Measurements from ENCODE around the gene SAA4. TPM values are rescaled to one million over a fixed set of nuclear protein-coding genes. Genes with fewer than 3 reads are reported as not detected.
"Not testable (repeated sequence)": the region's sequence is repeated elsewhere in the genome, so short reads cannot be mapped to it uniquely, and the experiment has no call there.

SAA4 gene
- total RNA-seq, 1 experiment from 2014 or later: 7.2 TPM

GRCh38 chr11:18191376-18191775 lies 45.2 kb downstream of the SAA4 start:
- no peak for TF ChIP-seq CTCF (IDR thresholded peaks at IDR 0.05; ENCODE audit: unreplicated experiment)
- Mint-ChIP-seq H3K27me3 (ENCODE audit: unreplicated experiment) (peaks cover 63% of the 10 kb centered on the region), H3K4me3 (ENCODE audit: low read depth, unreplicated experiment) (no peak overlapping the region), H3K4me1 (ENCODE audit: low read depth, unreplicated experiment) (no peaks in the 10 kb centered on the region), H3K36me3 (ENCODE audit: insufficient read depth, unreplicated experiment) (no peaks in the 10 kb centered on the region), H3K27ac (ENCODE audit: unreplicated experiment) (no peak overlapping the region), H3K9me3 (ENCODE audit: low read depth, unreplicated experiment) (no peaks in the 10 kb centered on the region)
- intact Hi-C loops (cut with micrococcal nuclease; ENCODE audit: unreplicated experiment): no loop called here
- no peak for DNase-seq
- CTCF ChIA-PET: no interaction called here
- BruUV-seq (replicated peaks): no TSS peak

GRCh38 chr11:18189476-18190245 lies 46.9 kb downstream of the SAA4 start:
- BruUV-seq (replicated peaks); H3K9me3 Mint-ChIP-seq (ENCODE audit: low read depth, unreplicated experiment); H3K4me3 Mint-ChIP-seq (ENCODE audit: low read depth, unreplicated experiment); intact Hi-C loops (cut with micrococcal nuclease; ENCODE audit: unreplicated experiment); H3K27ac Mint-ChIP-seq (ENCODE audit: unreplicated experiment); H3K36me3 Mint-ChIP-seq (ENCODE audit: insufficient read depth, unreplicated experiment); CTCF ChIA-PET; H3K4me1 Mint-ChIP-seq (ENCODE audit: low read depth, unreplicated experiment); DNase-seq: not testable (repeated sequence)
- peaks cover 62% of the 10 kb centered on the region for H3K27me3 Mint-ChIP-seq (ENCODE audit: unreplicated experiment)

- intact Hi-C loops (cut with micrococcal nuclease; ENCODE audit: unreplicated experiment): no loop called here
- Mint-ChIP-seq H3K27me3 (ENCODE audit: unreplicated experiment) (peaks cover 57% of the 10 kb centered on the region), H3K36me3 (ENCODE audit: insufficient read depth, unreplicated experiment) (no peaks in the 10 kb centered on the region), H3K4me3 (ENCODE audit: low read depth, unreplicated experiment) (no peak overlapping the region), H3K27ac (ENCODE audit: unreplicated experiment) (no peak overlapping the region), H3K9me3 (ENCODE audit: low read depth, unreplicated experiment) (no peaks in the 10 kb centered on the region), H3K4me1 (ENCODE audit: low read depth, unreplicated experiment) (no peaks in the 10 kb centered on the region)
- no peak for TF ChIP-seq CTCF (IDR thresholded peaks at IDR 0.05; ENCODE audit: unreplicated experiment)
- CTCF ChIA-PET: no interaction called here
- no TSS peak for BruUV-seq (replicated peaks)
- no peak for DNase-seq
Observed at GRCh38 chr11:18188796-18189195, 47.8 kb downstream of the SAA4 start.

Other genes with a start within 250 kb of the SAA4 start
- gene SERGEF, start 223.8 kb downstream of the SAA4 start, total RNA-seq (2022): 23.8 and 28.1 TPM in 2 replicates
- gene TPH1, start 190.5 kb downstream of the SAA4 start, total RNA-seq (2022): 0.24 and 0.34 TPM in 2 replicates
- gene SAAL1, start 130.7 kb downstream of the SAA4 start, total RNA-seq (2022): 23.9 and 29.3 TPM in 2 replicates
- not detected in 2 replicates for gene MRGPRX3, start 104.2 kb downstream of the SAA4 start, total RNA-seq (2022)
- gene MRGPRX4, start 64.0 kb downstream of the SAA4 start, total RNA-seq (2022): not detected in 2 replicates
- 22.0 and 31.5 TPM in 2 replicates for gene SAA2, start 11.9 kb upstream of the SAA4 start, total RNA-seq (2022)
- 23.9 and 54.1 TPM in 2 replicates for gene SAA1, start 29.5 kb upstream of the SAA4 start, total RNA-seq (2022)
- gene HPS5, start 85.3 kb upstream of the SAA4 start, total RNA-seq (2022): 25.2 and 26.4 TPM in 2 replicates
- 43.0 and 44.3 TPM in 2 replicates for gene GTF2H1, start 85.8 kb upstream of the SAA4 start, total RNA-seq (2022)
- gene LDHA, start 157.8 kb upstream of the SAA4 start, total RNA-seq (2022): 635 and 721 TPM in 2 replicates
- gene LDHC, start 175.5 kb upstream of the SAA4 start, total RNA-seq (2022): not detected in 2 replicates
- not detected in 2 replicates for gene LDHAL6A, start 219.1 kb upstream of the SAA4 start, total RNA-seq (2022)